Neural crest cell (in vitro differentiated cells): ENCODE data around the gene CA6. TPM values are rescaled to one million over a fixed set of nuclear protein-coding genes. Genes with fewer than 3 reads are reported as not detected.
"Not testable (repeated sequence)": the region's sequence is repeated elsewhere in the genome, so short reads cannot be mapped to it uniquely, and the experiment has no call there.

Source experiments
- DNase-seq: peaks from one replicate; pipeline ENCODE4 v3.0.0; 2021; ENCODE audit warnings: low read depth, mixed read lengths, low spot score
- H3K27ac Mint-ChIP-seq: one replicate; pipeline ENCODE4 v1.8.0; 2021; ENCODE audit warnings: mild to moderate bottlenecking, mixed read lengths; ENCODE audit not compliant: unreplicated experiment
- H3K27me3 Mint-ChIP-seq: 2 replicates; pipeline ENCODE4 v1.8.0; 2021; ENCODE audit warnings: low read depth, mild to moderate bottlenecking, mixed read lengths
- H3K36me3 Mint-ChIP-seq: 2 replicates; pipeline ENCODE4 v1.8.0; 2021; ENCODE audit warnings: low read depth, mild to moderate bottlenecking, mixed read lengths
- H3K4me1 Mint-ChIP-seq: 2 replicates; pipeline ENCODE4 v1.8.0; 2021; ENCODE audit warnings: mixed read lengths
- H3K4me3 Mint-ChIP-seq: one replicate; pipeline ENCODE4 v1.8.0; 2021; ENCODE audit warnings: mild to moderate bottlenecking, mixed read lengths
- H3K9me3 Mint-ChIP-seq: 2 replicates; pipeline ENCODE4 v1.8.0; 2021; ENCODE audit warnings: mixed read lengths
- total RNA-seq: library from RNA; stranded (reverse); gene quantifications from 2 replicates; pipeline ENCODE4 v1.2.1, GENCODE V29; 2021
- TF ChIP-seq, protein P1 (sequence below): fragments of 200-600 bp; sonication (generic); conservative IDR thresholded peaks from 2 replicates; pipeline ENCODE4 v1.5.0; 2021; ENCODE audit warnings: antibody characterized with exemption, mild to moderate bottlenecking

The CA6 gene
- total RNA-seq, 1 donor from 2014 or later: not detected

DNA sequence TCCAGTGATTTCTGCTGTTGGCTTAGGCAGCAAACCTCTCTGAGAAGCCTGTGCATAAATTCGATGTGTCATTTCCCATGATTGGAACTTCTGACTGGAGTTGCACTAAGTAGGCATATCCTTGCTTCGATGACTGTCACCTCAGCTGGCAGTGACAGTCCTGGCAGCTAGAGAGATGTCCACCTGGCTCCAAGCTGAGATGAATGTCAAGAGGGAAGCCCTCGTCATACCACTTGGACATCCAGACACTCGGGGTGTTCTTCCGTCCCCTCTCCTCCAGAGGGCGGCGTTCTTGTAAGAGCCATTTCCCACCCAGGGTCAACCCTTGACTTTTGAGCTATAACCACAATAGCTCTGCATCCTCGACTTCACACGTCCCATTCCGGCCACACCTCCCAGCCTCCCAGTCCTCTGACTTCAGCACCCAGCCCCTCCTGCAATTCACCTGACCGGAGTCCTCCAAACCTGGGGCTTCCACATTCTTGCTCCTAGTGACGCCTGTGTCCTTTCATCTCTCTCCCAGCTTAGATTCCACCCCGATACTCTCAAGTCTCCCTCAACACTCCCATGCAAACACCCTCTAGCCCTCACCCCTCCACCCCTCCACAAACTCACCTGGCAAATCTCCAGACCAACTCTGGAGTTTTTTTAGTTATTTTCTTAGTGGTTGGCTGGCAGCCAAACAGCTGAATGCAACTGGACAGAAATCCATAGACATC lies 17.3 kb downstream of the CA6 start:
- no peak for DNase-seq
- no peak overlapping the region for H3K4me3 Mint-ChIP-seq
- peaks cover 5% of the 10 kb centered on the region for H3K36me3 Mint-ChIP-seq
- TF ChIP-seq, protein P1, sequence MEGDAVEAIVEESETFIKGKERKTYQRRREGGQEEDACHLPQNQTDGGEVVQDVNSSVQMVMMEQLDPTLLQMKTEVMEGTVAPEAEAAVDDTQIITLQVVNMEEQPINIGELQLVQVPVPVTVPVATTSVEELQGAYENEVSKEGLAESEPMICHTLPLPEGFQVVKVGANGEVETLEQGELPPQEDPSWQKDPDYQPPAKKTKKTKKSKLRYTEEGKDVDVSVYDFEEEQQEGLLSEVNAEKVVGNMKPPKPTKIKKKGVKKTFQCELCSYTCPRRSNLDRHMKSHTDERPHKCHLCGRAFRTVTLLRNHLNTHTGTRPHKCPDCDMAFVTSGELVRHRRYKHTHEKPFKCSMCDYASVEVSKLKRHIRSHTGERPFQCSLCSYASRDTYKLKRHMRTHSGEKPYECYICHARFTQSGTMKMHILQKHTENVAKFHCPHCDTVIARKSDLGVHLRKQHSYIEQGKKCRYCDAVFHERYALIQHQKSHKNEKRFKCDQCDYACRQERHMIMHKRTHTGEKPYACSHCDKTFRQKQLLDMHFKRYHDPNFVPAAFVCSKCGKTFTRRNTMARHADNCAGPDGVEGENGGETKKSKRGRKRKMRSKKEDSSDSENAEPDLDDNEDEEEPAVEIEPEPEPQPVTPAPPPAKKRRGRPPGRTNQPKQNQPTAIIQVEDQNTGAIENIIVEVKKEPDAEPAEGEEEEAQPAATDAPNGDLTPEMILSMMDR: peak; percentile 51
- peaks cover 5% of the 10 kb centered on the region for H3K9me3 Mint-ChIP-seq
- H3K27me3 Mint-ChIP-seq: peaks cover 22% of the 10 kb centered on the region
- peaks cover 7% of the 10 kb centered on the region for H3K4me1 Mint-ChIP-seq
- H3K27ac Mint-ChIP-seq: no peak overlapping the region

DNA sequence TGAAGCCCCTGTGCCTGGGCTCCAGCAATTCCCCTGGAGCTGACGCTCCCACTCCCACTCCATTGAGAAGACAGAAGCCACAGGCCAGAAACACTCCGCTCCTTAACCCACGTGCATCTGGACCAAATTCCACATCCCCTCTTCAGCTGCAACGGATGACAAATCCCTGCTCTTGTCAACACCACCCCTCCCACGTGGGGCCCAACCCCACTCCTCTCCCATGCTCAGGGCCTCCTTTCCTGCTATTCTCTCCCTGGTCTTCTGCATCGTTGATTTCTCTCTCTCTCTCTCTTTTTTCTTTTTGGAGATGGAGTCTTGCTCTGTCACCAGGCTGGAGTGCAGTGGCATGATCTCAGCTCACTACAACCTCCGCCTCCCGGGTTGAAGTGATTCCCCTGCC lies 18.3 kb downstream of the CA6 start:
- Mint-ChIP-seq H3K27ac (peak overlapping the region; percentile 70), H3K27me3 (peaks cover 16% of the 10 kb centered on the region), H3K9me3 (peaks cover 5% of the 10 kb centered on the region), H3K36me3 (peaks cover 5% of the 10 kb centered on the region), H3K4me1 (peaks cover 4% of the 10 kb centered on the region), H3K4me3 (no peak overlapping the region)
- TF ChIP-seq, protein P1: no peak
- no peak for DNase-seq

DNA sequence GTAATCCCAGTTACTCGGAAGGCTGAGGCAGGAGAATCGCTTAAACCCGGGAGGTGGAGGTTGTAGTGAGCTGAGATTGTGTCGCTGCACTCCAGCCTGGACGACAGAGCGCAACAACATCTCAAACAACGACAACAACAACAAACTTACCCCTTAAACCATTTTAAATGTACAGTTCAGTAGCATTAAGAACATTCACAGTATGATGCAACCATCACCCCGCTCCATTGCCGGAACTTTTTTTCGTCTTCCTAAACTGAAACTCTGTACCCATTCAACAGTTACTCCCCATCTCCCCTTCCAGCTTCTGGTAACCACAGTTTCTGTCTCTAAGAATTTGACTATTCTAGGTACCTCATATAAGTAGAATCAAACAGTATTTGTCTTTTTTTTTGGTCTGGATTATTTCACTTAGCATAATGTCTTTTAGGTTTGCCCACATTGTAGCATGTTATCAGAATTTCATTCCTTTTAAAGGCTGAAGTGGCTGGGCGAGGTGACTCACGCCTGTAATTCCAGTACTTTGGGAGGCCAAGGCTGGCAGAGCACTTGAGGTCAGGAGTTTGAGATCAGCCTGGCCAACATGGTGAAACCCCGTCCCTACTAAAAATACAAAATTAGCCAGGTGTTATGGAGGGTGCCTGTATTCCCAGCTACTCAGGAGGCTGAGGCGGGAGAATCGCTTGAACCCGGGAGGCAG lies 19.6 kb downstream of the CA6 start:
- TF ChIP-seq, protein P1: no peak
- H3K27ac Mint-ChIP-seq: no peak overlapping the region

DNA sequence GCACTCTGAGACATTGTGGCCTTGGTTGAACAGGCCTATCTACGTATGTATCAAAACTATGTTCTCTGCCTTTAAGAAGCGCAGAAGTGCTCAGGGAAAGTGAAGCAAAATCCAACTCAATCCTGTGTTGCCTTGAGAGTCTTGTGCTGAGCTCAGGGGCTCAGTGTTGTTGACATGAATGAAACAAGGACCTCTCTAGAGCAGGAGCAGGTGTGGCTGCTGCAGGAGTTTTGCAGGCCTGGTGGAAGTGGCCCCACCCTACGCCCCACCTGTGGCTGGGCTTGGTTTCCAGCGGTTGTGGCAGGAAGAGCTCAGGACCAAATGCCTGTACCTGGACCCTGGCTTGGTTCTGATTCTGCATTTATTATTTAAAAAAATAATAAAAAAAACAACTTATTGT lies 20.9 kb downstream of the CA6 start:
- Mint-ChIP-seq H3K4me3 (no peak overlapping the region), H3K27ac (no peak overlapping the region), H3K36me3 (no peaks in the 10 kb centered on the region), H3K9me3 (peaks cover 6% of the 10 kb centered on the region), H3K27me3 (peaks cover 11% of the 10 kb centered on the region), H3K4me1 (peaks cover 4% of the 10 kb centered on the region)
- DNase-seq: no peak
- TF ChIP-seq, protein P1: no peak

More for the DNA sequence above, 19.6 kb downstream of the CA6 start:
- peaks cover 3% of the 10 kb centered on the region for H3K36me3 Mint-ChIP-seq
- no peak overlapping the region for H3K4me3 Mint-ChIP-seq
- H3K4me1 Mint-ChIP-seq: peaks cover 4% of the 10 kb centered on the region
- H3K27me3 Mint-ChIP-seq: peaks cover 13% of the 10 kb centered on the region
- no peak for DNase-seq
- H3K9me3 Mint-ChIP-seq: peaks cover 5% of the 10 kb centered on the region

DNA sequence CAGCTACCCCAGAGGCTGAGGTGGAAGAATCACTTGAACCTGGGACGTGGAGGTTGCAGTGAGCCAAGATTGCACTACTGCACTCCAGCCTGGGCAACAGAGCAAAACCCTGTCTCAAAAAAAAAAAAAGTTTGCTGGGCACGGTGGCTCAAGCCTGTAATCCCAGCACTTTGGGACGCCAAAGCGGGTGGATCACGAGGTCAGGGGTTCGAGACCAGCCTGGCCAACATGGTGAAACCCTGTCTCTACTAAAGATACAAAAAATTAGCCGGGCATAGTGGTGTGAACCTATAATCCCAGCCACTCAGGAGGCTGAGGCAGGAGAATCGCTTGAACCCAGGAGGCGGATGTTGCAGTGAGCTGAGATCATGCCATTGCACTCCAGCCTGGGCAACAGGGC lies 23.2 kb downstream of the CA6 start:
- not testable (repeated sequence) for H3K27ac Mint-ChIP-seq, H3K4me1 Mint-ChIP-seq, H3K36me3 Mint-ChIP-seq, DNase-seq, H3K4me3 Mint-ChIP-seq, H3K27me3 Mint-ChIP-seq, H3K9me3 Mint-ChIP-seq

DNA sequence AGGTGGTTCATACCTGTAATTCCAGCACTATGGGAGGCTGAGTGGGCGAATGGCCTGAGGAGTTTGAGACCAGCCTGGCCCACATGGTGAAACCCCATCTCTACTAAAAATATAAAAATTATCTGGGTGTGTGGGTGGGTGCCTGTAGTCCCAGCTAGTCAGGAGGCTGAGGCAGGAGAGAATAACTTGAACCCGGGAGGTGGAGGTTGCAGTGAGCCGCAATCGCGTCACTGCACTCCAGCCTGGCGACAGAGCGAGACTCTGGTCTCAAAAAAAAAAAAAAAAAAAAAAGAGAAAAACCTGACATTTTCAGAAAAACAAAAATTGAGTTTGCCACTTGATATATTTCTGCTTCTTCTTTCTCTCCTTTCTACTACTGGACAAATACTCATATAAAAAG lies 24.3 kb downstream of the CA6 start:
- DNase-seq: no peak
- TF ChIP-seq, protein P1: no peak
- H3K36me3 Mint-ChIP-seq: no peaks in the 10 kb centered on the region
- peaks cover 6% of the 10 kb centered on the region for H3K9me3 Mint-ChIP-seq
- no peak overlapping the region for H3K4me3 Mint-ChIP-seq
- no peak overlapping the region for H3K27ac Mint-ChIP-seq
- H3K4me1 Mint-ChIP-seq: no peaks in the 10 kb centered on the region
- no peaks in the 10 kb centered on the region for H3K27me3 Mint-ChIP-seq
